ENCODE data around the gene C2CD4C.

Gene C2CD4C

DNA sequence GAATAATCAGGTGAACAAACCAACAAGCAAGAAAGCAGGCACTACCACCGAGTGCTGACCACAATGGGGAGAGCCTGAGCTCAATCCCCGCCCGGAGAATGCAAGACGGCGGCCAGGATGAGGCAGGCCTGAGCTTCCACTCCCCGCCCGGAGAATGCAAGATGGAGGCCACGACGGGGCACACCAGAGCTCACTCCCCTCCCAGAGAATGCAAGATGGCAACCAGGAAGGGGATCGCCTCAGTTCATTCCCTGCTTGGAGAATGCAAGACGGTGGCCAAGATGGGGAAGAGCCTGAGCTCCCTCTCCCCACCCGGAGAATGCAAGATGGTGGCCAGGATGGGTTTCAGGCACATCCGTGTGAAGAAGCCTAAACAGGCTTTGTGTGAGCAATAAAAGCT lies 39.7 kb downstream of the C2CD4C start:
- H3K4me3 ChIP-seq (ENCODE audit: low read length): no peak overlapping the region

GRCh38 chr19:368630-369024 lies 40.3 kb downstream of the C2CD4C start:
- H3K79me2 ChIP-seq (ENCODE audit: control insufficient read depth, low read length): no peaks in the 10 kb centered on the region
- H3K4me2 ChIP-seq (ENCODE audit: low read length): no peak overlapping the region
- H3K36me3 ChIP-seq (ENCODE audit: control insufficient read depth, low read length): no peaks in the 10 kb centered on the region
- H3K9me2 ChIP-seq (replicated peaks; ENCODE audit: control insufficient read depth, low read length): no peaks in the 10 kb centered on the region
- H3F3A ChIP-seq (ENCODE audit: control insufficient read depth, insufficient read depth): no peaks in the 10 kb centered on the region
- no peaks in the 10 kb centered on the region for H3K27me3 ChIP-seq (ENCODE audit: control insufficient read depth, low read length)
- H3K27ac ChIP-seq (ENCODE audit: low read depth, low read length): no peak overlapping the region
- TF ChIP-seq, protein P1, sequence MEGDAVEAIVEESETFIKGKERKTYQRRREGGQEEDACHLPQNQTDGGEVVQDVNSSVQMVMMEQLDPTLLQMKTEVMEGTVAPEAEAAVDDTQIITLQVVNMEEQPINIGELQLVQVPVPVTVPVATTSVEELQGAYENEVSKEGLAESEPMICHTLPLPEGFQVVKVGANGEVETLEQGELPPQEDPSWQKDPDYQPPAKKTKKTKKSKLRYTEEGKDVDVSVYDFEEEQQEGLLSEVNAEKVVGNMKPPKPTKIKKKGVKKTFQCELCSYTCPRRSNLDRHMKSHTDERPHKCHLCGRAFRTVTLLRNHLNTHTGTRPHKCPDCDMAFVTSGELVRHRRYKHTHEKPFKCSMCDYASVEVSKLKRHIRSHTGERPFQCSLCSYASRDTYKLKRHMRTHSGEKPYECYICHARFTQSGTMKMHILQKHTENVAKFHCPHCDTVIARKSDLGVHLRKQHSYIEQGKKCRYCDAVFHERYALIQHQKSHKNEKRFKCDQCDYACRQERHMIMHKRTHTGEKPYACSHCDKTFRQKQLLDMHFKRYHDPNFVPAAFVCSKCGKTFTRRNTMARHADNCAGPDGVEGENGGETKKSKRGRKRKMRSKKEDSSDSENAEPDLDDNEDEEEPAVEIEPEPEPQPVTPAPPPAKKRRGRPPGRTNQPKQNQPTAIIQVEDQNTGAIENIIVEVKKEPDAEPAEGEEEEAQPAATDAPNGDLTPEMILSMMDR (IDR thresholded peaks at IDR 0.05; ENCODE audit: low read depth, low read length, poor library complexity, severe bottlenecking): no peak
- TF ChIP-seq EZH2phosphoT487 (IDR thresholded peaks at IDR 0.05; ENCODE audit: borderline replicate concordance, low read length): no peak
- H4K20me1 ChIP-seq (ENCODE audit: control insufficient read depth, insufficient read depth, low read depth, low read length): no peaks in the 10 kb centered on the region
- peaks cover 20% of the 10 kb centered on the region for H3K4me1 ChIP-seq (ENCODE audit: control insufficient read depth, low read length)
- H3K4me3 ChIP-seq (ENCODE audit: low read length): no peak overlapping the region
- no peaks in the 10 kb centered on the region for H3K9me3 ChIP-seq (ENCODE audit: control insufficient read depth, insufficient read depth, low read length)

More for the DNA sequence above, 39.7 kb downstream of the C2CD4C start:
- Histone ChIP-seq H3K27me3 (ENCODE audit: control insufficient read depth, low read length) (no peaks in the 10 kb centered on the region), H3K79me2 (ENCODE audit: control insufficient read depth, low read length) (no peaks in the 10 kb centered on the region), H3F3A (ENCODE audit: control insufficient read depth, insufficient read depth) (no peaks in the 10 kb centered on the region), H4K20me1 (ENCODE audit: control insufficient read depth, insufficient read depth, low read depth, low read length) (no peaks in the 10 kb centered on the region), H3K9me2 (replicated peaks; ENCODE audit: control insufficient read depth, low read length) (no peaks in the 10 kb centered on the region), H3K4me2 (ENCODE audit: low read length) (no peak overlapping the region), H3K9me3 (ENCODE audit: control insufficient read depth, insufficient read depth, low read length) (no peaks in the 10 kb centered on the region), H3K27ac (ENCODE audit: low read depth, low read length) (no peak overlapping the region), H3K36me3 (ENCODE audit: control insufficient read depth, low read length) (no peaks in the 10 kb centered on the region), H3K4me1 (ENCODE audit: control insufficient read depth, low read length) (peaks cover 20% of the 10 kb centered on the region)
- no peak for TF ChIP-seq EZH2phosphoT487 (IDR thresholded peaks at IDR 0.05; ENCODE audit: borderline replicate concordance, low read length)

- Histone ChIP-seq H3F3A (ENCODE audit: control insufficient read depth, insufficient read depth) (no peaks in the 10 kb centered on the region), H3K4me3 (ENCODE audit: low read length) (no peak overlapping the region), H3K27me3 (ENCODE audit: control insufficient read depth, low read length) (no peaks in the 10 kb centered on the region), H3K4me1 (ENCODE audit: control insufficient read depth, low read length) (peaks cover 20% of the 10 kb centered on the region), H3K36me3 (ENCODE audit: control insufficient read depth, low read length) (no peaks in the 10 kb centered on the region), H3K4me2 (ENCODE audit: low read length) (no peak overlapping the region), H3K9me2 (replicated peaks; ENCODE audit: control insufficient read depth, low read length) (no peaks in the 10 kb centered on the region), H3K27ac (ENCODE audit: low read depth, low read length) (no peak overlapping the region), H3K9me3 (ENCODE audit: control insufficient read depth, insufficient read depth, low read length) (no peaks in the 10 kb centered on the region), H3K79me2 (ENCODE audit: control insufficient read depth, low read length) (no peaks in the 10 kb centered on the region), H4K20me1 (ENCODE audit: control insufficient read depth, insufficient read depth, low read depth, low read length) (no peaks in the 10 kb centered on the region)
- no peak for TF ChIP-seq EZH2phosphoT487 (IDR thresholded peaks at IDR 0.05; ENCODE audit: borderline replicate concordance, low read length)
- TF ChIP-seq, protein P1 (IDR thresholded peaks at IDR 0.05; ENCODE audit: low read depth, low read length, poor library complexity, severe bottlenecking): no peak
These were observed 40.9 kb downstream of the C2CD4C start for GRCh38 chr19:367963-368629.

DNA sequence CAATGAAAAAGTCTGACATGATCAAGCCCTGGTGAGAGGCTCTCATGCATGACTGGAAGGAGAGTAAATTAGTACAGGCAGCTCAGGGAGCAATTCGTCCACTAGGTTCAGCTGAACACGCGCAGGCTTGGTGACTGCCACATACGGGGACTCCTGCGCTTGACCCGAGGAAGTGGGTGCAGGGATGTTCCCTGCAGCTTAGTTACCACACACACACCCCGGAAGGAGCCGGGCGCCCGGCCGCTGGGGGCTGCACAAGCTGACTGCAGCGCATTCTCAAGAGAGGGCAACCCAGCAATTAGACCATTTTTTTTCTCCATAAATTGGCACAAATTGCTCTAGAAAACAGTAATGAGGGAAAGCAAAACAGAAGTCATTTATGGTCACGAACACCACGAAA lies 41.4 kb downstream of the C2CD4C start:
- no peaks in the 10 kb centered on the region for H3K79me2 ChIP-seq (ENCODE audit: control insufficient read depth, low read length)
- H3K27me3 ChIP-seq (ENCODE audit: control insufficient read depth, low read length): no peaks in the 10 kb centered on the region
- TF ChIP-seq EZH2phosphoT487 (IDR thresholded peaks at IDR 0.05; ENCODE audit: borderline replicate concordance, low read length): no peak
- TF ChIP-seq, protein P1 (IDR thresholded peaks at IDR 0.05; ENCODE audit: low read depth, low read length, poor library complexity, severe bottlenecking): no peak

More for the DNA sequence above, 41.4 kb downstream of the C2CD4C start:
- no peak overlapping the region for H3K4me3 ChIP-seq (ENCODE audit: low read length)
- H3K9me2 ChIP-seq (replicated peaks; ENCODE audit: control insufficient read depth, low read length): no peaks in the 10 kb centered on the region
- H3F3A ChIP-seq (ENCODE audit: control insufficient read depth, insufficient read depth): no peaks in the 10 kb centered on the region
- no peak overlapping the region for H3K27ac ChIP-seq (ENCODE audit: low read depth, low read length)
- peaks cover 17% of the 10 kb centered on the region for H3K4me1 ChIP-seq (ENCODE audit: control insufficient read depth, low read length)
- no peaks in the 10 kb centered on the region for H4K20me1 ChIP-seq (ENCODE audit: control insufficient read depth, insufficient read depth, low read depth, low read length)
- H3K36me3 ChIP-seq (ENCODE audit: control insufficient read depth, low read length): no peaks in the 10 kb centered on the region
- H3K4me2 ChIP-seq (ENCODE audit: low read length): no peak overlapping the region
- H3K9me3 ChIP-seq (ENCODE audit: control insufficient read depth, insufficient read depth, low read length): no peaks in the 10 kb centered on the region
